GM19468 (cell line): ENCODE data around the gene SOAT2.

ENCODE experiments used
- ATAC-seq: cut with Tn5 transposase; IDR thresholded peaks from one replicate; pipeline ENCODE4 v1.9.1; 2021; ENCODE audit warnings: mild to moderate bottlenecking, moderate library complexity, moderate number of reproducible peaks; ENCODE audit not compliant: unreplicated experiment; ENCODE audit errors: extremely low read depth

Gene SOAT2

GRCh38 chr12:53102883-53103807 is at the start of gene SOAT2:
SOAT2 (plus strand) TSS chr12:53103486; CDS start chr12:53103578, 92 bp downstream.
- ATAC-seq = peak; percentile 18

- no peak for ATAC-seq
Measured at GRCh38 chr12:53054112-53054878, 49.0 kb upstream of the SOAT2 start.

GRCh38 chr12:53055471-53056266 is 47.6 kb upstream of the SOAT2 start:
- ATAC-seq = no peak

- no peak for ATAC-seq
Measured at GRCh38 chr12:53056296-53056695, 47.0 kb upstream of the SOAT2 start.

GRCh38 chr12:53056901-53057300 is 46.4 kb upstream of the SOAT2 start:
- ATAC-seq = no peak

- no peak for ATAC-seq
Measured at GRCh38 chr12:53057816-53058500, 45.3 kb upstream of the SOAT2 start.

GRCh38 chr12:53058674-53059433 is 44.4 kb upstream of the SOAT2 start:
- no peak for ATAC-seq

- ATAC-seq = no peak
Measured at GRCh38 chr12:53059434-53060063, 43.7 kb upstream of the SOAT2 start.

GRCh38 chr12:53060064-53060720 is 43.1 kb upstream of the SOAT2 start:
- no peak for ATAC-seq

- no peak for ATAC-seq
Measured at GRCh38 chr12:53060721-53061276, 42.5 kb upstream of the SOAT2 start.

- ATAC-seq = no peak
Measured at GRCh38 chr12:53061404-53062010, 41.8 kb upstream of the SOAT2 start.

- no peak for ATAC-seq
Measured at GRCh38 chr12:53062011-53062961, 41.0 kb upstream of the SOAT2 start.

GRCh38 chr12:53062977-53063707 is 40.1 kb upstream of the SOAT2 start:
- no peak for ATAC-seq

- ATAC-seq = no peak
Measured at GRCh38 chr12:53063708-53064612, 39.3 kb upstream of the SOAT2 start.
